GM19372 (cell line): ENCODE measurements around the gene GOT2.
"Not testable (repeated sequence)": the region's sequence is repeated elsewhere in the genome, so short reads cannot be mapped to it uniquely, and the experiment has no call there.

Experiments used
- ATAC-seq: cut with Tn5 transposase; IDR thresholded peaks from one replicate; pipeline ENCODE4 v1.9.1; 2021; ENCODE audit warnings: mild to moderate bottlenecking, low read depth, moderate library complexity; ENCODE audit not compliant: unreplicated experiment

The GOT2 gene

DNA sequence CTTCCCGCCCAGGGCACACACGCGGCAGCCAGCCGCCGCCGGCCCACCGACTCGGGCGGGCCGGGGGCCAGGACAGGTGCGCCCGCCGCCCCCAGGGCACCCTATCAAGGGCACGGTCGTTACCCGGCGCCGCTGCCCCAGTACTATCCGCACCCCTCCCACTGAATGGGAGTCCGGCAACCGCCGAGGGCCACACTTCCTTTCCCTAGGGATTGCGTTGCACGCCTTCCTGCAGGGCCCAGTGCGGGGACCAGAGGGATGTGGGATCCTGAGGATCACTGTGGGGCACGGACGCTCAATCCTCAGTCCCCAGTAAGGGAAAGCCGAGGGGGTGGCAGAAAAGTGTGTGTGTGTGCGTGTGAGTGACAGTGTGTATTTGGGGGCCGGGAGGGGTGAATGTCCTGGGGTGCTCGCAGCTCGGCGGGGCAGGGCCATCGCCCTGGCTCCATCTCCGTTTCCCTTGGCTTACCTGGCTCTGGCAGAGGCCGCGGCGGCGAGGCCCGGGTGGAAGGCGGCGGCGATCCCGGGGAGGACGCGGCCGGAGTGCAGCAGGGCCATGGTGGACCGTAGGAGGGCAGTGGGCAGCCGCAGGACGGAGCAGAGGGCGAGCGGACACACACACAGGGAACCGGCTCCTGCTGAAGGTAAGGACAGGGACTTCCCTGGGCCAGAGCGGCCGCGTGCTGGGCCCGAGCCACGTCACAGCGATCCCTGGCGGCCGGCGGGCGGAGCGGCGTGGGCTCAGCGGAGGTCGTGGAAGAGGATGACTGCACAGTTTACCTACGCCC is at the start of gene GOT2:
TSS of gene GOT2 (minus strand) at position 646 of the 788 bp plus-strand sequence. CDS start at position 558, 88 bp downstream.
- peak; percentile 95 for ATAC-seq

- not testable (repeated sequence) for ATAC-seq
Measured at GRCh38 chr16:58779291-58779690, 45.2 kb upstream of the GOT2 start.

- no peak for ATAC-seq
Measured at GRCh38 chr16:58773870-58774269, 39.8 kb upstream of the GOT2 start.

DNA sequence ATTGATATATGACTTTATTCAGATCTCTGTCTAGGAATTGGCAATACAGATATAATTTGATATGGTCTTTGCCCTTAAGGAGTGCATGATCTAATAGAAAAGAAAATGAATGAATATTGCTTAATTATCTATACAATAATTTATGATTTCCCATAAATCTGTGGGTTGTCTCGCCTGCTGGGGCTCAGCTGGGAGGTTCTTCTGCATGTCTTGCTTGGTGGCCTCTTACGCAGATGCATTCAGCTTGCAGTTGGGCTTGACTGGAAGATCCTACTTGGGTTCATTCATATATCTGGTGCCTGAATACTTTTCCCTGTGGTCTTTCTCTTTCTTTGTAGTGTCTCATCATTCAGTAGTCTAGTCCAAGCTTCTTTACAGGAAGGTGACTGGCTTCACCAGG is 34.0 kb upstream of the GOT2 start:
- ATAC-seq = no peak

GRCh38 chr16:58767581-58767980 is 33.5 kb upstream of the GOT2 start:
- no peak for ATAC-seq

DNA sequence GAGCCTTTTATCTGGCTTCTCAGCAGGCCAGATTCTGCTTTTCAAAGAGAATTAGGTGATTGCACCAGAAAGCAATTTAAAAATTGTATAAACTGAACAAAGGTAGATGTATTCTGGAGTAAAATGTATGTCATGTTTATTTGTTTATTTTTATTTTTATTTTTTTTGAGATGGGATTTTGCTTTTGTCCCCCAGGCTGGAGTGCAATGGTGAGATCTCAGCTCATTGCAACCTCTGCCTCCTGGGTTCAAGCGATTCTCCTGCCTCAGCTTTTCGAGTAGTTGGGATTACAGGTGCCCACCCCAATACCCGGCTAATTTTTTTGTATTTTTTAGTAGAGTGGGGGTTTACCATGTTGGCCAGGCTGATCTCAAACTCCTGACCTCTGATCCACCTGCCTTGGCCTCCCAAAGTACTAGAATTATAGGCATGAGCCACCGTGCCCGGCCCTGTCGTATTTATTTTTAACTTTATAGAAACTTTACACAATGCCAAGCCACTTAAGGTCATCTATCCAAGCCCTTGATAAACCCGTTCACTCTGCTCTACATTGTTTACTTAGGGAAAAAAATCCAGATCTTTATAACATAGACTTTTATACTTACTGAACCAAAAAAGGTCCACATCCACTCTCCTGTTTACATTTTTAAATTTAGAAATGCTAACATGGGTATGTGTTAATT is 22.7 kb upstream of the GOT2 start:
- ATAC-seq = no peak

DNA sequence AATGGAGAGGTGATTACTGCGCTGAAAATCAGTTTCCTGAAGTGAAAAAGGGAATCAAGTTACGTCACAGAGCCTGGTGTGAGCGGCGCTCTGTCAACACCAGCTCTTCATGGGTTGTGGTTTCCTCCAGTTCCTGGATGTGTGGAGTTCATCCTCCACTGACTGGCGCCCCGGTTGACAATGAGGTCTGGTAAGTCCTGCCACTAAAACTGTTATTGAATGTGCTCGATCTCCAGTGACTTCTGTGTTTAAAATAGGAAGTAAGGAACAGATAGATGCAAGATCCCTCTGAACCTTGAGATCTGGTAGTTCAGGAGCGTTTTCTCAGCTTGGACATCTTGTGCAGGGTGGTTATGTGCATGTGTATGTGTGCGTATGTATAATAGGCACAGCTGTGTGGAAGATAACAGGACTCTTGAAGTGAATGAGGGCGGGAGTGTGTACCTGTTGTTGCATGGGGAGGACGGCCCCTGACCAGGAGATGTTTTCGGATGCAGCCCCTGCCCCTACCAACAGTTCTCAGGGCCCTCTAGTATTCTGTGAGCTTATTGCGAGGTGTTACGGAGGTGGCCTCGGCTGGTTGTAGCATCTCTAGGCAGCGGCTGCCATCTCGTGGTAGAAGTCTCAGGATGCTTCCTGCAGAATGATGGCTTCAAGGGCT is 22.0 kb upstream of the GOT2 start:
- ATAC-seq = peak; percentile 98

GRCh38 chr16:58753711-58754134 is 19.6 kb upstream of the GOT2 start:
- ATAC-seq = no peak

DNA sequence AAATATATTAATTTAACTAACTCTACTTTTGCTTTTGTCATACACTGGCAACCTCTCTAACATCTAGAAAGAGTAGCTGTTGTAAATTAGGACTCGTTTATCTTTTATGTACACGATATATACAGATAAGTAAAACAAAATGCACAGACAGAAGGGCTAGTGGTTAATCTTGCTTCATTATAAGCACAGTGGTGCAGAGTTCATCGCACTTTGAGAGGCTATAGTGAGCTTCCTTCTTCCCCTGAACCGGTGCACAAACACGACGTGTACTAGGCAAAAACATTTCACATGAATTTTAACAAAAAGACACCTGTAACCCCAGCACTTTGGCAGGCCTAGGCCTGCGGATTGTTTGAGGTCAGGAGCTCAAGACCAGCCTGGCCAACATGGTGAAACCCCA is 10.4 kb upstream of the GOT2 start:
- no peak for ATAC-seq

DNA sequence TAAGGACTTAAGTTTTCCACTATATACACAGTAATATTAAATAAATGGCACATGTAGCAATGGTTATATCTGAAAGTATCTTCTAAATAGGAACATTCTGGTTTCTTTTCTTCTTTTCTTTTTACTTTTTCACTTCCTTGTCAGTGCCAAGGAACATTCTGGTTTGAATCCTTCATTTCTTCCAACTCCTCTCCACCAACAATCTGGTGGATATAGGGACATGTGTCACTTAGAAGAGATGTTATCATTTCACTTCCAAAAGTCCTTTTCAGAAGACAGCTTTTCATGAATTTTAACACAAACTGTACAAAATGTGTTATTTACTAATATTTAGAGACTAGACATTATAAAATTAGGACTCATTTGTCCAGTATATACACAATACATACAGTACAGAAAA is 7.9 kb upstream of the GOT2 start:
- ATAC-seq = no peak

- ATAC-seq = no peak
Measured at GRCh38 chr16:58741166-58741565, 7.0 kb upstream of the GOT2 start.

GRCh38 chr16:58738672-58739296 is 4.7 kb upstream of the GOT2 start:
- no peak for ATAC-seq

DNA sequence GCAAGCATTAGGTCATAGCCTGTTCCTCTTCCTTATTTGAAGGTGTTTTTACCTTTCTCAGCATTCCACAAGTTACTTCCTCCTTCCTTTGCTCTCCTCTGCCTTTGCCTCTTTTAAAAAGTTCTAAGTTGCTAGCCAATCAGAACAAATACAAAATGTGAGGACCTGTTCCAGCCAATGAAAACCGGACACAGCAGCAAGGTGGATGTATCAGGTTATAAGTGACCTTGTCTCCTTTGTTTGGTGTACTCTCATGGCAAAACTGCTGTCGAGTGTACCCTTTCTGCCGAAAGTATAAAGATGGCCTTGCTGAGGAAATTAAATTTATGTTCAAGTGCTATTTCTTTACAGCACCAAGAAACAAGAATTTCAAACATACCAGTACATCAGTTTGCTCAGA is 2.2 kb upstream of the GOT2 start:
- not testable (repeated sequence) for ATAC-seq

- no peak for ATAC-seq
Measured at GRCh38 chr16:58734459-58734787, 307 bp upstream of the GOT2 start.

DNA sequence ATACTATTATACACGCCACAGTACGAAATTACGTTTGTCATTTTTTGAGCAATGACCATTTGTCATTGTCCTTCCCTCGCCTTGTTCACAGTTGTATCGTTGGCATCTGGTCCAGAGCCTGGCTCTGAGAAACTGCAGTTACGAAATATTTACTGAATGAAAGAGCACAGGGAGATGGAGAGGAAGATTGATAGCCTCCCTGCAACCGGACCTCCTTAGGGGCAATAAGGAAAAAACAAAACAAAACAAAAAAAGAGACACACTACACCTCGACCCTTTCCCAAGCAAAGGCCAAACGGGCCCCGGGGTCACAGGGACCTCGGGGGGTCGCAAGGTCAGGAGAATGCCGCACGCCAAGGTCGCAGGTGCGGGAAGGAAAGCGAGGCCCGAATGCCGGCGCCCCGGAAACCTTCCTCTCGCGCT is 857 bp downstream of the GOT2 start:
- ATAC-seq = no peak

- ATAC-seq = peak; percentile 28
Measured at GRCh38 chr16:58732545-58733247, 1.4 kb downstream of the GOT2 start.

DNA sequence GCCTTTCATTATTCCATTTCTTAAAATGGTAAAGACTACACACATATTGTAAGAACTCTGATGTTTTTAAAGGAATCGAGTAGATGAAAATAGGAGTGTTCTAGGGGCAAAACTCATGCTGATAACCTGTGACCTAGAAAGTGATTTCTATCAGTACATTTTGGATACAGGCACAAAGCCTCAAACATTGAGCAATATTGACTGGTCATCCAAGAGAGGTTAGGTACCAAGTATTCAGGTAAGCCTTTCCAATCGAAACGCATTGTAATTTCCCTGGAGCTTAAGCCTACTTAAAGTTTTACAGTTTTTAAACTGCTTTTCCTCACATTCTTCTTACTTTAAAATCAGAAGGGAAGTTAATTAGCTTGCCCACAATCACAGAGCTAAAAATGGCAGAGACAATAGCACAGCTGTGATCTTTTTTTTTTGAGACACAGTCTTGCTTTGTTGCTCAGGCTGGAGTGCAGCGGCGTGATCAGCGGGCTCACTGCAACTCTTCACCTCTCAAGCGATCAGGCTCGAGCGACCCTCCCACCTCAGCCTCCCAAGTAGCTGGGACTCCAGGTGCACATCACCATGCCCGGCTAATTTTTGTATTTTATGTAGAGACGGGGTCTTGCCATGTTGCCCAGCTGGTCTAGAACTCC is 3.3 kb downstream of the GOT2 start:
- no peak for ATAC-seq

DNA sequence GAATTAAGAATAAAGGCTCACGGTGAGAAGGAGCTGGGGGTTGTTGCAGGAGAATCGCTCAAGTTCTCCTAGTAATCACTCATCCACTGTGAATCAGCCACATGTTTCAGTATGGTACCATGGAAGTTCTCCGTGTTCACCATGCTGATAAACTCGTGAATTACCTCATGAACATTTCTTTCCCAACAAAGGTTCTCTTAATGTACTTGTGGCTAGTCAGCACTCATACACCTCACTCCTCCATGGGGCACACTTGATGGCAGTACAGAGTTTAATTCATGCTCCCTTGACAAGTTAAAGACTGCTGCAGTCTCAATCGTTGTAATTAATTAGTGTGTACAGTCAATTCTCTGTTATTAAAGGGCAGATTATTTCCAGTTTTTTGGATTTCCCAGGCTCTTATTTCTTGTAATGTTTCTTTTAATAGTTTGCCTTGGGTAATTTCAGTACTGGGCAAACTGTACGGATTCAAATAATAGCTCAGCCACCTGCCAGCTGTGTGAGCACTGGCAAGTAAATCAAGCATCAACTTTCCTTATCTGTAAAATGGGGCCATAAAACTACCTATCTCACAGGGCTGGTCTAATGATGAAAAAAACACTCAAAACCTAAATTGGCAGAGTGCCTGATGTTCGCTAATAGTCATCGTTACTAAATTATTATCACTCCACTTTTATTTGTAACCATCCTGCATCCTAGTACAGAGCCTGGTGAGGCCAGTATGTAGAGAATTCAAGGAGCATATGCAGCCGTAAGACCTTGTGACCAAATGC is 6.1 kb downstream of the GOT2 start:
- ATAC-seq = no peak

DNA sequence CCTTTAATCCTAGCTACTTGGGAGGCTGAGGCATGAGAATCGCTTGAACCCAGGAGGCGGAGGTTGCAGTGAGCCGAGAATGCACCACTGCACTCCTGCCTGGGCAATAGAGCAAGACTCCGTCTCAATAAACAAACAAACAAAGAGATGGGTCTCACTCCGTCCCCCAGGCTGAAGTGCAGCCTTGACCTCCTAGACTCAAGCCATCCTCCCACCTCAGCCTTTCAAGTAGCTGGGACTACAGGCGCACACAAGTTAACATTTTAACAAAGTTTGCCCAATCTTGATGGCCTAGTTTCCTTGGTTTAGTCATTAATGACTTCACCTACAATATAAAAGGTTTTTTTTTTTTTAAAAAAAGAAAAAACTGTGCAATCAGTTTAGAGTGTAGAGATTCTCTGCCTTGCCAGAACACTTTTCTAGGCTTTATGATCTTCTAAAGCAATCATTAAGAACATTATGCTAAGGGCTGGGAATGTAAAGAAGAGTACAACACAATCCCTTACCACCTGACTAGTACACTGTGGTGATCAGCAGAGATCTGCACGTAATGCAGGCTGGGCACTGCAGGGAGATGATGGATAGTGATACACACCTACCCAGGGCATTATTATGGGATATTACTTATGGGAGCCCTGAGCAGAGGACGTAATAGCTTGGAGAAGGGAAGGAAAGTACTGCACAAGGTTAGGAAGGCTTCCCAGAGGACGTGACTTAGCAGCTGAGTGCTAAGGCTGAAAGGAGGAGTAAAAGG is 6.9 kb downstream of the GOT2 start:
- ATAC-seq = no peak
